ENCODE measurements around the gene SEC16B. TPM values are rescaled to one million over a fixed set of nuclear protein-coding genes. Genes with fewer than 3 reads are reported as not detected.

Gene SEC16B
- polyA plus RNA-seq, 1 donor: 4.1 TPM

- no peak for DNase-seq
These were observed 7.3 kb upstream of the SEC16B start for GRCh38 chr1:177977141-177977540.

- DNase-seq: no peak
These were observed 6.7 kb upstream of the SEC16B start for GRCh38 chr1:177976596-177976995.

GRCh38 chr1:177975588-177976495 lies 6.0 kb upstream of the SEC16B start:
- DNase-seq: no peak

GRCh38 chr1:177973585-177973984 lies 3.7 kb upstream of the SEC16B start:
- no peak for DNase-seq

- no peak for DNase-seq
These were observed 749 bp downstream of the SEC16B start for GRCh38 chr1:177969109-177969508.

GRCh38 chr1:177966199-177966598 lies 3.7 kb downstream of the SEC16B start:
- DNase-seq: no peak

GRCh38 chr1:177965293-177965692 lies 4.6 kb downstream of the SEC16B start:
- no peak for DNase-seq

- DNase-seq: no peak
These were observed 5.5 kb downstream of the SEC16B start for GRCh38 chr1:177964336-177964735.

GRCh38 chr1:177960939-177961622 lies 8.8 kb downstream of the SEC16B start:
- no peak for DNase-seq

- DNase-seq: no peak
These were observed 9.9 kb downstream of the SEC16B start for GRCh38 chr1:177959811-177960515.

GRCh38 chr1:177958092-177958491 lies 11.8 kb downstream of the SEC16B start:
- no peak for DNase-seq

GRCh38 chr1:177954076-177954475 lies 15.8 kb downstream of the SEC16B start:
- no peak for DNase-seq

GRCh38 chr1:177953549-177953948 lies 16.3 kb downstream of the SEC16B start:
- DNase-seq: no peak

GRCh38 chr1:177952691-177953090 lies 17.2 kb downstream of the SEC16B start:
- DNase-seq: no peak

- DNase-seq: no peak
These were observed 17.6 kb downstream of the SEC16B start for GRCh38 chr1:177952249-177952648.

- DNase-seq: no peak
These were observed 19.4 kb downstream of the SEC16B start for GRCh38 chr1:177950506-177950905.

GRCh38 chr1:177948336-177948972 lies 21.4 kb downstream of the SEC16B start:
- DNase-seq: peak; percentile 84

GRCh38 chr1:177947623-177948022 lies 22.2 kb downstream of the SEC16B start:
- no peak for DNase-seq

- DNase-seq: peak; percentile 74
These were observed 23.8 kb downstream of the SEC16B start for GRCh38 chr1:177945943-177946650.

GRCh38 chr1:177944016-177944949 lies 25.6 kb downstream of the SEC16B start:
- peak; percentile 69 for DNase-seq

All from left kidney (tissue), 2 donors.